Loucy (cell line): ENCODE results near the gene POLRMT.

Experiments
- H2AFZ ChIP-seq: fragments of 200-600 bp; sonication (generic); 2 replicates; pipeline ENCODE4 v1.6.0; 2016; ENCODE audit warnings: antibody characterized with exemption, mild to moderate bottlenecking, low read length, moderate library complexity
- H3F3A ChIP-seq: fragments of 200-600 bp; 2 replicates; pipeline ENCODE4 v1.6.0; 2016; ENCODE audit warnings: antibody characterized with exemption, low read depth, mild to moderate bottlenecking
- H3K27me3 ChIP-seq: fragments of 200-600 bp; sonication (generic); 2 replicates; pipeline ENCODE4 v1.6.1; 2014; ENCODE audit warnings: low read length, mild to moderate bottlenecking; ENCODE audit not compliant: insufficient read depth, poor library complexity, severe bottlenecking
- H3K36me3 ChIP-seq: fragments of 200-600 bp; sonication (generic); 2 replicates; pipeline ENCODE4 v1.6.1; 2016; ENCODE audit warnings: low read length; ENCODE audit not compliant: insufficient read depth
- H3K4me1 ChIP-seq: fragments of 200-600 bp; sonication (generic); 2 replicates; pipeline ENCODE4 v1.5.1; 2014; ENCODE audit warnings: low read length, mild to moderate bottlenecking; ENCODE audit not compliant: insufficient read depth, poor library complexity, severe bottlenecking
- H3K4me2 ChIP-seq: fragments of 200-600 bp; sonication (generic); 2 replicates; pipeline ENCODE4 v1.6.0; 2014; ENCODE audit warnings: antibody characterized with exemption, low read length, low read depth, mild to moderate bottlenecking; ENCODE audit not compliant: poor library complexity, severe bottlenecking
- H3K4me3 ChIP-seq: fragments of 200-600 bp; sonication (generic); 2 replicates; pipeline ENCODE4 v1.5.1; 2014; ENCODE audit warnings: low read length, mild to moderate bottlenecking, mixed read lengths; ENCODE audit not compliant: poor library complexity, severe bottlenecking
- H3K79me2 ChIP-seq: fragments of 200-600 bp; sonication (generic); 2 replicates; pipeline ENCODE4 v1.6.1; 2014; ENCODE audit warnings: low read length; ENCODE audit not compliant: insufficient read depth
- H3K9ac ChIP-seq: fragments of 200-600 bp; sonication (generic); 2 replicates; pipeline ENCODE4 v1.6.0; 2014; ENCODE audit warnings: mild to moderate bottlenecking, low read depth, low read length, moderate library complexity; ENCODE audit not compliant: poor library complexity, severe bottlenecking
- H3K9me2 ChIP-seq: fragments of 200-600 bp; sonication (generic); replicated peaks from 2 replicates; pipeline ENCODE4 v1.6.1; 2016; ENCODE audit warnings: low read depth, low read length, mixed read lengths
- H3K9me3 ChIP-seq: fragments of 200-600 bp; sonication (generic); 2 replicates; pipeline ENCODE4 v1.6.1; 2014; ENCODE audit warnings: mild to moderate bottlenecking, antibody characterized with exemption, low read length, low read depth; ENCODE audit not compliant: insufficient read depth
- H4K20me1 ChIP-seq: fragments of 200-600 bp; sonication (generic); 2 replicates; pipeline ENCODE4 v1.6.0; 2014; ENCODE audit warnings: antibody characterized with exemption, low read length, mild to moderate bottlenecking; ENCODE audit not compliant: insufficient read depth, poor library complexity, severe bottlenecking
- EZH2phosphoT487 ChIP-seq: fragments of 200-600 bp; IDR thresholded peaks from 2 replicates; pipeline ENCODE4 v1.6.1; 2018; ENCODE audit warnings: antibody characterized with exemption, mild to moderate bottlenecking, moderate library complexity, borderline replicate concordance
- TF ChIP-seq, protein P1 (sequence below): fragments of 200-600 bp; sonication (generic); conservative IDR thresholded peaks from 2 replicates; pipeline ENCODE4 v1.5.1; 2014; ENCODE audit warnings: mild to moderate bottlenecking, antibody characterized with exemption, low read length

Gene POLRMT

DNA sequence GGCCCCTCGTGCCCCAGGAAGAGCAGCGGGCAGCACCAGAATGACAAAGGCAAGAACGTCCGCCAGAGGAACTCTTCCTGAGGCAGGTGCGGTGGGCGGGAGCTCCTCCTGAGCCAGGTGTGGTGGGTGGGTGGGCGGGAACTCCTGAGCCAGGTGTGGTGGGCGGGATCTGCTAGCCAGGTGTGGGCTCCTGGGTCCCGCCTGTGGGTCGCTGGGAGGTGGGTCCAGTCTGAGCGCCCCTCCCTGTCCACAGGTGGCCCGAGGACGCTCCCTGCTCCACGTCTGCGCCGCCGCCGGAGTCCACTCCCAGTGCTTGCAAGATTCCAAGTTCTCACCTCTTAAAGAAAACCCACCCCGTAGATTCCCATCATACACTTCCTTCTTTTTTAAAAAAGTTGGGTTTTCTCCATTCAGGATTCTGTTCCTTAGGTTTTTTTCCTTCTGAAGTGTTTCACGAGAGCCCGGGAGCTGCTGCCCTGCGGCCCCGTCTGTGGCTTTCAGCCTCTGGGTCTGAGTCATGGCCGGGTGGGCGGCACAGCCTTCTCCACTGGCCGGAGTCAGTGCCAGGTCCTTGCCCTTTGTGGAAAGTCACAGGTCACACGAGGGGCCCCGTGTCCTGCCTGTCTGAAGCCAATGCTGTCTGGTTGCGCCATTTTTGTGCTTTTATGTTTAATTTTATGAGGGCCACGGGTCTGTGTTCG lies 50.7 kb downstream of the POLRMT start:
- Histone ChIP-seq H3F3A (no peaks in the 10 kb centered on the region), H2AFZ (no peak overlapping the region), H3K4me2 (no peak overlapping the region), H3K9me3 (no peaks in the 10 kb centered on the region), H3K36me3 (peaks cover 39% of the 10 kb centered on the region; the same call in 1 of the 2 replicates), H3K9ac (no peak overlapping the region), H3K9me2 (no peaks in the 10 kb centered on the region), H3K27me3 (no peaks in the 10 kb centered on the region), H4K20me1 (peaks cover 24% of the 10 kb centered on the region), H3K79me2 (peaks cover 29% of the 10 kb centered on the region), H3K4me1 (no peaks in the 10 kb centered on the region), H3K4me3 (no peak overlapping the region)
- TF ChIP-seq, protein P1, sequence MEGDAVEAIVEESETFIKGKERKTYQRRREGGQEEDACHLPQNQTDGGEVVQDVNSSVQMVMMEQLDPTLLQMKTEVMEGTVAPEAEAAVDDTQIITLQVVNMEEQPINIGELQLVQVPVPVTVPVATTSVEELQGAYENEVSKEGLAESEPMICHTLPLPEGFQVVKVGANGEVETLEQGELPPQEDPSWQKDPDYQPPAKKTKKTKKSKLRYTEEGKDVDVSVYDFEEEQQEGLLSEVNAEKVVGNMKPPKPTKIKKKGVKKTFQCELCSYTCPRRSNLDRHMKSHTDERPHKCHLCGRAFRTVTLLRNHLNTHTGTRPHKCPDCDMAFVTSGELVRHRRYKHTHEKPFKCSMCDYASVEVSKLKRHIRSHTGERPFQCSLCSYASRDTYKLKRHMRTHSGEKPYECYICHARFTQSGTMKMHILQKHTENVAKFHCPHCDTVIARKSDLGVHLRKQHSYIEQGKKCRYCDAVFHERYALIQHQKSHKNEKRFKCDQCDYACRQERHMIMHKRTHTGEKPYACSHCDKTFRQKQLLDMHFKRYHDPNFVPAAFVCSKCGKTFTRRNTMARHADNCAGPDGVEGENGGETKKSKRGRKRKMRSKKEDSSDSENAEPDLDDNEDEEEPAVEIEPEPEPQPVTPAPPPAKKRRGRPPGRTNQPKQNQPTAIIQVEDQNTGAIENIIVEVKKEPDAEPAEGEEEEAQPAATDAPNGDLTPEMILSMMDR = no peak
- no peak for TF ChIP-seq EZH2phosphoT487

DNA sequence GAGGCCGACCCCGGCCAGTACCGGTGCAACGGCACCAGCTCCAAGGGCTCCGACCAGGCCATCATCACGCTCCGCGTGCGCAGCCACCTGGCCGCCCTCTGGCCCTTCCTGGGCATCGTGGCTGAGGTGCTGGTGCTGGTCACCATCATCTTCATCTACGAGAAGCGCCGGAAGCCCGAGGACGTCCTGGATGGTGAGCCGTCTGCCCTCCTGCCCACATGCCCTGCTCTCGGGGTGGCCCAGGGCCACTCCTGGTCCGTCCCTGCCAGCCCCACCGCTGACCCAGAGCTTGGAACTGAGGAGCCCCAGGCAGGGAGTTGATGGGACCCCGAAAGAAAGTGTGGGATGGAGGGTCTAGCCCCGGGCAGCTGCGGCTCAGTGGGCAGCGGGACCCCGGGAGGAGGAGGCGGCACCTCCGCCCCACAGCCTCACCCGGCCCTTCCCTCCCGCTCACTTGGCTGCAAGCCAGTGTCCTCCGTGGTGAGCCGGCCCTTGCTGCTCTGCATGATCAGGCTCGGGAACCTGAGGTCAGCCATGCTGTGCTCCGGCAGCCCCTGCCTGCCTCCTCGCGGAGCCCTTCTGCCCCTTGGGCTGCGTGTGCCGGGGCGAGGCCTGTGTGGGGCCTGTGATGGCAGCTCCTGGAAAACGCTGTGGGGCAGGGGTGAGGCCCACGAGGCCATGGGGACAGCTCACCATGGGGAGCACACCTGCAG lies 51.8 kb downstream of the POLRMT start:
- no peaks in the 10 kb centered on the region for H3K9me2 ChIP-seq
- H4K20me1 ChIP-seq = peaks cover 35% of the 10 kb centered on the region
- no peaks in the 10 kb centered on the region for H3K27me3 ChIP-seq
- TF ChIP-seq, protein P1 = no peak
- TF ChIP-seq EZH2phosphoT487 = no peak
- H2AFZ ChIP-seq = no peak overlapping the region
- no peaks in the 10 kb centered on the region for H3F3A ChIP-seq
- H3K36me3 ChIP-seq = peaks cover 39% of the 10 kb centered on the region; the same call in 1 of the 2 replicates
- H3K79me2 ChIP-seq = peaks cover 40% of the 10 kb centered on the region
- peaks cover 6% of the 10 kb centered on the region for H3K4me1 ChIP-seq
- no peak overlapping the region for H3K4me2 ChIP-seq
- no peaks in the 10 kb centered on the region for H3K9me3 ChIP-seq
- no peak overlapping the region for H3K9ac ChIP-seq
- no peak overlapping the region for H3K4me3 ChIP-seq

DNA sequence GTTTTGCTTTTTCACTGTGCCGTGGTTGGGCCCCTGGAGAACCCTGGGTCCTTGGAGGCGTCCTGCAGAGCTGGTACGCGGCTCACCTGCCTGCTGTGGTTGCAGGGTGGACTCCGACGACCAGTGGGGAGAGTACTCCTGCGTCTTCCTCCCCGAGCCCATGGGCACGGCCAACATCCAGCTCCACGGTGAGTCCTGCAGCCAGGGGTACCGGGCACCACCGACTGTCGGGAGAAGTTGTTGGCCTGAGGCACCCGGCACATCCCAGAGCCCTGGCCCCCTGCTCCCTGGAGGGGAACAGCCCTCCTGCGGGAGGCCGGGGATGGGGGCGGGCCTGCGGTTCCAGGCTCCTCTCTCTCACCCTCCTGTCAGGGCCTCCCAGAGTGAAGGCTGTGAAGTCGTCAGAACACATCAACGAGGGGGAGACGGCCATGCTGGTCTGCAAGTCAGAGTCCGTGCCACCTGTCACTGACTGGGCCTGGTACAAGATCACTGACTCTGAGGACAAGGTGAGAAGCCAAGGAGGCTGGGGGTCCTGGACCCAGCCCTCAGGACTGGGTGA lies 53.0 kb downstream of the POLRMT start:
- no peak overlapping the region for H3K4me2 ChIP-seq
- H3K9me3 ChIP-seq = no peaks in the 10 kb centered on the region
- H2AFZ ChIP-seq = no peak overlapping the region
- H3F3A ChIP-seq = no peaks in the 10 kb centered on the region
- no peak overlapping the region for H3K4me3 ChIP-seq
- TF ChIP-seq, protein P1 = no peak
- TF ChIP-seq EZH2phosphoT487 = no peak
- H3K9ac ChIP-seq = no peak overlapping the region
- H3K36me3 ChIP-seq = peaks cover 39% of the 10 kb centered on the region; the same call in 1 of the 2 replicates
- no peaks in the 10 kb centered on the region for H3K27me3 ChIP-seq
- H3K79me2 ChIP-seq = peaks cover 52% of the 10 kb centered on the region
- no peaks in the 10 kb centered on the region for H3K9me2 ChIP-seq
- peaks cover 15% of the 10 kb centered on the region for H3K4me1 ChIP-seq
- peaks cover 45% of the 10 kb centered on the region for H4K20me1 ChIP-seq
